ENCODE measurements around the gene BOC.

BOC gene

DNA sequence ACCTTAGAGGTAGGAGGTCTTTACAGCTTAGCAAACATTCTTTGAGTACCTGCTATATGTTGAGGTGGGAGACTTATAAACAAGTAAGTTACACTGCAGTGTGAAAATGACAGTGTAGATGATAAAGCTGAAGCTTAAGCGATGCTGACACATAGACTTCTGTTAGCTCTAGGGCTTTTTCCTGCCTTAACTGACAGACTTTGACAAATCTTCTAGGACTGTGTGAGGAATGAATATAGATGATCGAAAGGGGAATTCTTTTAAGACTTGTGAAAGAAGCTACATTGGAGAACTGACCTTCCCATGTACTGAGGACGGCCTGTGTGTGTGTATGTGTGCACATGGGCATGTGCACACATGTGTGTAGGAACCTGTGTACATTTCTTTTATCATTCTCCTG, 22.7 kb downstream of the BOC start:
- peaks cover 11% of the 10 kb centered on the region for H3K27me3 ChIP-seq (ENCODE audit: insufficient read depth, poor library complexity, severe bottlenecking)
- H3K27ac ChIP-seq (replicated peaks): no peak overlapping the region
- no peak for TF ChIP-seq REST (IDR thresholded peaks at IDR 0.05; ENCODE audit: insufficient replicate concordance, low read depth)
- TF ChIP-seq GABPA (IDR thresholded peaks at IDR 0.05; ENCODE audit: low read depth): no peak
- no peak for TF ChIP-seq SPI1 (IDR thresholded peaks at IDR 0.05; ENCODE audit: borderline replicate concordance, low read depth)
- TF ChIP-seq POLR2AphosphoS5 (IDR thresholded peaks at IDR 0.05; ENCODE audit: low read depth): no peak
- TF ChIP-seq CTCF (IDR thresholded peaks at IDR 0.05; ENCODE audit: insufficient read depth, low read length): no peak
- no peak overlapping the region for H3K4me3 ChIP-seq (replicated peaks; ENCODE audit: insufficient read depth, low read length)
- DNase-seq (ENCODE audit: low read depth in 1 of 2, low spot score in 1 of 2): no peak

DNA sequence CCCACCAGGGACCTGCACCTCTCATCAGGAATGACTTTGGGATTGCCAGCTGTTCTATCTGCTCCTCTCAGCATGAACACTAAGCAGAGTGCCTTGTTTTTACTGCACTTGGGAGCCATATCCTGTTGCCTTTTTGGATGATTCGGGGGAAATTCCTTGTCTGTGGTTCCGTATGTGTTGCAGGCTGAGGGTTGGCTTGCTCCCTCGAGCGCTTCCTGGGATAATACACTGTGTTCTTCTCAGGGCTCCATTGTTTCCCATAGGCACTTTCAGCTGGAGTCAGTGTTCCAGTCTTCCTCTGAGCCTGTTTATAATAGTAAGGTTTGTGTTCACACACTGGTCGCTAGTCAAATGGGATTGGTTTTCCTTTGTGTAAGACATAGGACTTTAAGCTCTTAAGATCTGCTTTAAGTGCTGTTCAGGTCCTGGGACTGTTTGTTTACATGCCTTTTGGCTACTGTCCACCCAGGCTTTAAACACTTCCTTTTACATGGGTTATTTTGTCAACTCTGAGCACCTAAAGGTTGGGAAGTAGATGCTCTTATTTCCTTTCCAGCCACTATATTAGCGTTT, 23.4 kb downstream of the BOC start:
- no peak overlapping the region for H3K27ac ChIP-seq (replicated peaks)

More for the DNA sequence above, 23.4 kb downstream of the BOC start:
- no peak for DNase-seq (ENCODE audit: low read depth in 1 of 2, low spot score in 1 of 2)
- Histone ChIP-seq H3K4me3 (replicated peaks; ENCODE audit: insufficient read depth, low read length) (no peak overlapping the region), H3K27me3 (ENCODE audit: insufficient read depth, poor library complexity, severe bottlenecking) (peaks cover 8% of the 10 kb centered on the region)
- TF ChIP-seq CTCF (IDR thresholded peaks at IDR 0.05; ENCODE audit: insufficient read depth, low read length) (no peak), REST (IDR thresholded peaks at IDR 0.05; ENCODE audit: insufficient replicate concordance, low read depth) (no peak), POLR2AphosphoS5 (IDR thresholded peaks at IDR 0.05; ENCODE audit: low read depth) (no peak), SPI1 (IDR thresholded peaks at IDR 0.05; ENCODE audit: borderline replicate concordance, low read depth) (no peak), GABPA (IDR thresholded peaks at IDR 0.05; ENCODE audit: low read depth) (no peak)

All from HL-60 (cell line).